HEK293 (cell line): ENCODE results near the gene STAT3.

Experiments
- CTCF ChIA-PET: fragments of 350-600 bp; formaldehyde crosslinking; extraction: SDS; loops from one replicate; lab custom pipeline; 2021; ENCODE audit warnings: antibody characterized with exemption; lab: Yijun Ruan, JAX
- POLR2A ChIA-PET: fragments of 300-600 bp; formaldehyde crosslinking; extraction: SDS; loops from one replicate; lab custom pipeline; 2020; ENCODE audit warnings: antibody characterized with exemption, inconsistent platforms; lab: Yijun Ruan, JAX
- H3K27ac ChIP-seq: fragments of 200-500 bp; sonication (Bioruptor generic); 2 replicates; pipeline ENCODE4 v1.5.1; 2014; ENCODE audit warnings: low read depth, low read length, control low read depth, inconsistent platforms; ENCODE audit errors: extremely low read depth
- H3K36me3 ChIP-seq, 2 experiments: fragments of 200-500 bp in 1 of 2; sonication (Bioruptor generic) in 1 of 2; 1 replicate in 1 of 2; 2 replicates in 1 of 2; pipeline ENCODE4 v1.5.1; 2014 to 2017; ENCODE audit warnings: inconsistent platforms in 2 of 2, low read length in 2 of 2; ENCODE audit not compliant: control insufficient read depth in 2 of 2, insufficient read depth in 1 of 2
- H3K4me1 ChIP-seq: fragments of 200-500 bp; sonication (Bioruptor generic); 2 replicates; pipeline ENCODE4 v1.5.1; 2014; ENCODE audit warnings: mild to moderate bottlenecking, low read length, inconsistent platforms; ENCODE audit not compliant: control insufficient read depth, insufficient read depth
- H3K4me3 ChIP-seq: 2 replicates; pipeline ENCODE4 v1.5.1; 2011; ENCODE audit warnings: low read depth, mild to moderate bottlenecking, control low read depth, low read length, moderate library complexity
- H3K9me3 ChIP-seq: fragments of 200-500 bp; sonication (Bioruptor generic); 2 replicates; pipeline ENCODE4 v1.5.1; 2014; ENCODE audit warnings: low read depth, low read length, inconsistent platforms; ENCODE audit not compliant: control insufficient read depth, insufficient read depth
- FEZF1 ChIP-seq: fragments of 450-650 bp; formaldehyde crosslinking; IDR thresholded peaks from 2 replicates; pipeline ENCODE4 v1.5.1; 2016; ENCODE audit warnings: missing biosample characterization, missing genetic modification characterization
- GLI2 ChIP-seq: fragments of 450-650 bp; formaldehyde crosslinking; IDR thresholded peaks from 2 replicates; pipeline ENCODE4; 2017; ENCODE audit warnings: missing biosample characterization, missing genetic modification characterization, low read depth, borderline replicate concordance
- GLI4 ChIP-seq: fragments of 450-650 bp; formaldehyde crosslinking; IDR thresholded peaks from 2 replicates; pipeline ENCODE4 v1.5.1; 2016; ENCODE audit warnings: missing biosample characterization, missing genetic modification characterization
- GLIS1 ChIP-seq: fragments of 450-650 bp; formaldehyde crosslinking; IDR thresholded peaks from 2 replicates; pipeline ENCODE4 v1.5.1; 2016; ENCODE audit warnings: missing biosample characterization, missing genetic modification characterization
- ZNF202 ChIP-seq: fragments of 450-650 bp; formaldehyde crosslinking; IDR thresholded peaks from 2 replicates; pipeline ENCODE4 v1.5.1; 2016; ENCODE audit warnings: missing biosample characterization, missing genetic modification characterization, borderline replicate concordance
- ZNF341 ChIP-seq: fragments of 450-650 bp; formaldehyde crosslinking; IDR thresholded peaks from 2 replicates; pipeline ENCODE4; 2016; ENCODE audit warnings: low read depth, missing biosample characterization, missing genetic modification characterization
- ZNF354C ChIP-seq: fragments of 450-650 bp; formaldehyde crosslinking; IDR thresholded peaks from 2 replicates; pipeline ENCODE4 v1.5.1; 2016; ENCODE audit warnings: missing biosample characterization, missing genetic modification characterization, low read depth, borderline replicate concordance
- ZNF514 ChIP-seq: fragments of 450-650 bp; formaldehyde crosslinking; IDR thresholded peaks from 2 replicates; pipeline ENCODE4 v1.5.1; 2016; ENCODE audit warnings: missing biosample characterization, missing genetic modification characterization
- ZNF561 ChIP-seq: fragments of 450-650 bp; IDR thresholded peaks from 2 replicates; pipeline ENCODE4 v1.5.1; 2018; ENCODE audit warnings: missing biosample characterization, missing genetic modification characterization, borderline replicate concordance
- ZNF621 ChIP-seq: fragments of 450-650 bp; formaldehyde crosslinking; IDR thresholded peaks from 2 replicates; pipeline ENCODE4 v1.5.1; 2017; ENCODE audit warnings: missing biosample characterization, missing genetic modification characterization
- TF ChIP-seq, protein P1 (sequence below): fragments of 450-650 bp; formaldehyde crosslinking; IDR thresholded peaks from 2 replicates; pipeline ENCODE4 v1.5.1; 2016; ENCODE audit warnings: missing biosample characterization, missing genetic modification characterization, borderline replicate concordance
- TF ChIP-seq, protein P2 (sequence below): fragments of 450-650 bp; formaldehyde crosslinking; IDR thresholded peaks from 2 replicates; pipeline ENCODE4 v1.5.1; 2016; ENCODE audit warnings: missing biosample characterization, missing genetic modification characterization
- TF ChIP-seq, protein P3 (sequence below): fragments of 450-650 bp; formaldehyde crosslinking; IDR thresholded peaks from 2 replicates; pipeline ENCODE4 v1.5.1; 2016; ENCODE audit warnings: missing biosample characterization, missing genetic modification characterization

STAT3 gene

DNA sequence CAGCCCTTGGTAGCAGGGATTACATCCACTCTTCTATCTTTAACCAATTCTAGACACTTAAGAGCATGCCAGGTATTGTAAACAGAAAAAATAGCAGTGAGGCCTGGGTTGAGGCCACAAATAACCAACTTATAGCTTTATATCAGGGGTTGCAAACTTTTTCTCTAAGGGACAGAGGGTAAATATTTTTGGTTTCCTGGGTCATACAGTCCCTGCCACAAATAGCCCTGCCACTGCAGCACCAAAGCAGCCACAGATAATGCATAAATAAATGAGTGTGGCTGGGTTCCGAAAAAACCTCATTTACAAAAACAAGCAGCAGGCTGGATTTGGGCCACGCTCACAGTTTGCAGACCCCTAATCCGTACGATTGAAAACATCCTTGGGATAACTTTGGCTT, 46.7 kb downstream of the STAT3 start (continued):
- TF ChIP-seq GLI2 (tag by site-specific recombination) = no peak
- TF ChIP-seq FEZF1 = no peak
- TF ChIP-seq, protein P1, sequence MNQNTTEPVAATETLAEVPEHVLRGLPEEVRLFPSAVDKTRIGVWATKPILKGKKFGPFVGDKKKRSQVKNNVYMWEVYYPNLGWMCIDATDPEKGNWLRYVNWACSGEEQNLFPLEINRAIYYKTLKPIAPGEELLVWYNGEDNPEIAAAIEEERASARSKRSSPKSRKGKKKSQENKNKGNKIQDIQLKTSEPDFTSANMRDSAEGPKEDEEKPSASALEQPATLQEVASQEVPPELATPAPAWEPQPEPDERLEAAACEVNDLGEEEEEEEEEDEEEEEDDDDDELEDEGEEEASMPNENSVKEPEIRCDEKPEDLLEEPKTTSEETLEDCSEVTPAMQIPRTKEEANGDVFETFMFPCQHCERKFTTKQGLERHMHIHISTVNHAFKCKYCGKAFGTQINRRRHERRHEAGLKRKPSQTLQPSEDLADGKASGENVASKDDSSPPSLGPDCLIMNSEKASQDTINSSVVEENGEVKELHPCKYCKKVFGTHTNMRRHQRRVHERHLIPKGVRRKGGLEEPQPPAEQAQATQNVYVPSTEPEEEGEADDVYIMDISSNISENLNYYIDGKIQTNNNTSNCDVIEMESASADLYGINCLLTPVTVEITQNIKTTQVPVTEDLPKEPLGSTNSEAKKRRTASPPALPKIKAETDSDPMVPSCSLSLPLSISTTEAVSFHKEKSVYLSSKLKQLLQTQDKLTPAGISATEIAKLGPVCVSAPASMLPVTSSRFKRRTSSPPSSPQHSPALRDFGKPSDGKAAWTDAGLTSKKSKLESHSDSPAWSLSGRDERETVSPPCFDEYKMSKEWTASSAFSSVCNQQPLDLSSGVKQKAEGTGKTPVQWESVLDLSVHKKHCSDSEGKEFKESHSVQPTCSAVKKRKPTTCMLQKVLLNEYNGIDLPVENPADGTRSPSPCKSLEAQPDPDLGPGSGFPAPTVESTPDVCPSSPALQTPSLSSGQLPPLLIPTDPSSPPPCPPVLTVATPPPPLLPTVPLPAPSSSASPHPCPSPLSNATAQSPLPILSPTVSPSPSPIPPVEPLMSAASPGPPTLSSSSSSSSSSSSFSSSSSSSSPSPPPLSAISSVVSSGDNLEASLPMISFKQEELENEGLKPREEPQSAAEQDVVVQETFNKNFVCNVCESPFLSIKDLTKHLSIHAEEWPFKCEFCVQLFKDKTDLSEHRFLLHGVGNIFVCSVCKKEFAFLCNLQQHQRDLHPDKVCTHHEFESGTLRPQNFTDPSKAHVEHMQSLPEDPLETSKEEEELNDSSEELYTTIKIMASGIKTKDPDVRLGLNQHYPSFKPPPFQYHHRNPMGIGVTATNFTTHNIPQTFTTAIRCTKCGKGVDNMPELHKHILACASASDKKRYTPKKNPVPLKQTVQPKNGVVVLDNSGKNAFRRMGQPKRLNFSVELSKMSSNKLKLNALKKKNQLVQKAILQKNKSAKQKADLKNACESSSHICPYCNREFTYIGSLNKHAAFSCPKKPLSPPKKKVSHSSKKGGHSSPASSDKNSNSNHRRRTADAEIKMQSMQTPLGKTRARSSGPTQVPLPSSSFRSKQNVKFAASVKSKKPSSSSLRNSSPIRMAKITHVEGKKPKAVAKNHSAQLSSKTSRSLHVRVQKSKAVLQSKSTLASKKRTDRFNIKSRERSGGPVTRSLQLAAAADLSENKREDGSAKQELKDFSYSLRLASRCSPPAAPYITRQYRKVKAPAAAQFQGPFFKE = no peak
- TF ChIP-seq ZNF354C (tag by site-specific recombination) = no peak
- no peak for TF ChIP-seq GLIS1 (tag by site-specific recombination)
- TF ChIP-seq ZNF561 (tag by site-specific recombination) = no peak
- no peak for TF ChIP-seq ZNF621 (tag by site-specific recombination)
- TF ChIP-seq, all 188 proteins: peak for 0

DNA sequence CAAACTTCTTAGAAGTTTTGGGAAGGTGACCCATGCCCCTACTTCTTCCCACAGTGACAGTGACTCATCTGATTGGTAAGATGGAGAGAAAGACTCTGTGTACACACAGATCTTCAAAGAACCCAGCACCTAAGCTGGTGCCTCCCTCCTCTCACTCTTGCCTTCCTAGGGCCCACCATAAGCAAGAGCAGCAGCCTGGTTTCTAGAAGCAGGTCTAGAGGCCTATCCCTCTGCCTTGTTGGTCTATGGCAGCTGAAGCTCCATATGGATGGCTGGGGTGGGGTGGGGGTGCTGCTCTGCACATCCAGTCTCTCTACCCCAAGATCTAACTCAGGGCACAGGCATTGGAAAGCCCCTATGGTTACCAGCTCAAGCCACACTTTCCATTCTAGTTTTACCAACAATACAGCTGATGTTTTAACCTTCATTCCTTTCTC, 47.5 kb downstream of the STAT3 start:
- Histone ChIP-seq H3K4me3 (no peak overlapping the region), H3K36me3 (peaks cover 48 to 77% of the 10 kb centered on the region in 2 experiments), H3K9me3 (no peaks in the 10 kb centered on the region), H3K27ac (no peak overlapping the region), H3K4me1 (peaks cover 6% of the 10 kb centered on the region)
- no peak for TF ChIP-seq ZNF202 (tag by site-specific recombination)
- no peak for TF ChIP-seq GLI4 (tag by site-specific recombination)
- TF ChIP-seq, protein P2, sequence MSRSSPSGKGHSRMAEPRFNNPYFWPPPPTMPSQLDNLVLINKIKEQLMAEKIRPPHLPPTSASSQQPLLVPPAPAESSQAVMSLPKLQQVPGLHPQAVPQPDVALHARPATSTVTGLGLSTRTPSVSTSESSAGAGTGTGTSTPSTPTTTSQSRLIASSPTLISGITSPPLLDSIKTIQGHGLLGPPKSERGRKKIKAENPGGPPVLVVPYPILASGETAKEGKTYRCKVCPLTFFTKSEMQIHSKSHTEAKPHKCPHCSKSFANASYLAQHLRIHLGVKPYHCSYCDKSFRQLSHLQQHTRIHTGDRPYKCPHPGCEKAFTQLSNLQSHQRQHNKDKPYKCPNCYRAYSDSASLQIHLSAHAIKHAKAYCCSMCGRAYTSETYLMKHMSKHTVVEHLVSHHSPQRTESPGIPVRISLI (tag by site-specific recombination) = no peak
- ChIA-PET CTCF (interaction anchor here (0.9 to 1.4 kb wide), 3 partner anchors 18 to 186 kb away, joined by 3 to 5 read pairs (median 4); no protein-coding TSS in a partner anchor), POLR2A (interaction anchor here (0.6 to 1.0 kb wide), 2 partner anchors 12 to 48 kb away, joined by 4 read pairs; partner anchors contain the start of gene STAT3)

DNA sequence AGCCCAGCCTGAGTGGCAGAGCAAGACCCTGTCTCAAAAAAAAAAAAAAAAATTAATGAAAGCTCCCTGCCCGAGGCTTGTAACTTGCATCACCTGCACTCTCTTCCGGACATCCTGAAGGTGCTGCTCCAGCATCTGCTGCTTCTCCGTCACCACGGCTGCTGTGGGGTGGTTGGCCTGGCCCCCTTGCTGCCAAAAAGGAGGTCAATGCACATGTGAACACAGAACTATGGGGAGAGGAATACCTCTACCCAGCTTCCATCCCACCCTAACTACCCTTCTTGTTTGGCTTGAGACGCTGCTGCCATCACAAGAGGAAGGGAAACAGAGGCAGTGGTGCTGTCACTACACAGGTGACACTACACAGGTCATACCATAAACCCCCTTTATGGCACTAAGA, 49.0 kb downstream of the STAT3 start:
- Histone ChIP-seq H3K4me3 (no peak overlapping the region), H3K27ac (no peak overlapping the region), H3K36me3 (peaks cover 49 to 77% of the 10 kb centered on the region in 2 experiments), H3K4me1 (peaks cover 6% of the 10 kb centered on the region), H3K9me3 (no peaks in the 10 kb centered on the region)
- ChIA-PET POLR2A (no interaction called here), CTCF (interaction anchor here (1.0 kb wide), 1 partner anchor 17 kb away, joined by 3 read pairs; no protein-coding TSS in a partner anchor)
- TF ChIP-seq, protein P3, sequence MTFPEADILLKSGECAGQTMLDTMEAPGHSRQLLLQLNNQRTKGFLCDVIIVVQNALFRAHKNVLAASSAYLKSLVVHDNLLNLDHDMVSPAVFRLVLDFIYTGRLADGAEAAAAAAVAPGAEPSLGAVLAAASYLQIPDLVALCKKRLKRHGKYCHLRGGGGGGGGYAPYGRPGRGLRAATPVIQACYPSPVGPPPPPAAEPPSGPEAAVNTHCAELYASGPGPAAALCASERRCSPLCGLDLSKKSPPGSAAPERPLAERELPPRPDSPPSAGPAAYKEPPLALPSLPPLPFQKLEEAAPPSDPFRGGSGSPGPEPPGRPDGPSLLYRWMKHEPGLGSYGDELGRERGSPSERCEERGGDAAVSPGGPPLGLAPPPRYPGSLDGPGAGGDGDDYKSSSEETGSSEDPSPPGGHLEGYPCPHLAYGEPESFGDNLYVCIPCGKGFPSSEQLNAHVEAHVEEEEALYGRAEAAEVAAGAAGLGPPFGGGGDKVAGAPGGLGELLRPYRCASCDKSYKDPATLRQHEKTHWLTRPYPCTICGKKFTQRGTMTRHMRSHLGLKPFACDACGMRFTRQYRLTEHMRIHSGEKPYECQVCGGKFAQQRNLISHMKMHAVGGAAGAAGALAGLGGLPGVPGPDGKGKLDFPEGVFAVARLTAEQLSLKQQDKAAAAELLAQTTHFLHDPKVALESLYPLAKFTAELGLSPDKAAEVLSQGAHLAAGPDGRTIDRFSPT (tag by site-specific recombination) = no peak
- TF ChIP-seq ZNF341 (tag by site-specific recombination) = no peak
- no peak for TF ChIP-seq ZNF514 (tag by site-specific recombination)
